ENCODE data around the gene CTDNEP1.
"Not testable (repeated sequence)": the region's sequence is repeated elsewhere in the genome, so short reads cannot be mapped to it uniquely, and the experiment has no call there.

CTDNEP1 gene

DNA sequence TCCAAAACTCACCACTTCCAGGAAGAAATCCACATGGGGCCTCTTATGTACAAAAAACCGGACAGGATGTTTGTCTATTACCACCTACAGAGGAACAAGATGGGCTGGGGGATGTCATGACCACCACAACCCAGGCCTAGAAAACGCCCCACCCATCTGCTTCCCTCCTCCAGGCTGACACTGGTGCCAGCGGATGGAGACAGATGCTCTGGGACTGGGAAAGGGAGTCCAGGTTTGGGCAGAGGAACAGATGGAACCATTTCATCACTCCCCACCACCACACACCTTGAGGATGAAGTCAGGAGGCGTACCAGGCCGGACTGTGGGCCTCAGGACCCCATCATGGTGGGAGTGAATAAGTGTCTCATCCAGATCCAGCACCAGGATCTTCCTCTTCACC is 4.8 kb downstream of the CTDNEP1 start:
- Histone ChIP-seq H3K9me3 (ENCODE audit: insufficient read depth, low read length) (no peaks in the 10 kb centered on the region), H4K20me1 (ENCODE audit: insufficient read depth, low read length) (peaks cover 8% of the 10 kb centered on the region), H3K36me3 (replicated peaks; ENCODE audit: low read depth, low read length) (peaks cover 5% of the 10 kb centered on the region), H3K4me1 (ENCODE audit: low read length) (peaks cover 14% of the 10 kb centered on the region), H2AFZ (ENCODE audit: low read depth, low read length) (no peak overlapping the region), H3K4me2 (ENCODE audit: low read length) (no peak overlapping the region), H3K9ac (ENCODE audit: low read length) (no peak overlapping the region), H3K27ac (ENCODE audit: low read length) (no peak overlapping the region), H3K27me3 (ENCODE audit: low read depth, low read length) (no peaks in the 10 kb centered on the region), H3K4me3 (ENCODE audit: low read length) (no peak overlapping the region), H3K79me2 (ENCODE audit: low read length) (peaks cover 61% of the 10 kb centered on the region)
- TF ChIP-seq, protein P1, sequence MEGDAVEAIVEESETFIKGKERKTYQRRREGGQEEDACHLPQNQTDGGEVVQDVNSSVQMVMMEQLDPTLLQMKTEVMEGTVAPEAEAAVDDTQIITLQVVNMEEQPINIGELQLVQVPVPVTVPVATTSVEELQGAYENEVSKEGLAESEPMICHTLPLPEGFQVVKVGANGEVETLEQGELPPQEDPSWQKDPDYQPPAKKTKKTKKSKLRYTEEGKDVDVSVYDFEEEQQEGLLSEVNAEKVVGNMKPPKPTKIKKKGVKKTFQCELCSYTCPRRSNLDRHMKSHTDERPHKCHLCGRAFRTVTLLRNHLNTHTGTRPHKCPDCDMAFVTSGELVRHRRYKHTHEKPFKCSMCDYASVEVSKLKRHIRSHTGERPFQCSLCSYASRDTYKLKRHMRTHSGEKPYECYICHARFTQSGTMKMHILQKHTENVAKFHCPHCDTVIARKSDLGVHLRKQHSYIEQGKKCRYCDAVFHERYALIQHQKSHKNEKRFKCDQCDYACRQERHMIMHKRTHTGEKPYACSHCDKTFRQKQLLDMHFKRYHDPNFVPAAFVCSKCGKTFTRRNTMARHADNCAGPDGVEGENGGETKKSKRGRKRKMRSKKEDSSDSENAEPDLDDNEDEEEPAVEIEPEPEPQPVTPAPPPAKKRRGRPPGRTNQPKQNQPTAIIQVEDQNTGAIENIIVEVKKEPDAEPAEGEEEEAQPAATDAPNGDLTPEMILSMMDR (IDR thresholded peaks at IDR 0.05; ENCODE audit: low read depth, low read length) = no peak

- not testable (repeated sequence) for H3K36me3 ChIP-seq (replicated peaks; ENCODE audit: low read depth, low read length); H2AFZ ChIP-seq (ENCODE audit: low read depth, low read length); H3K9ac ChIP-seq (ENCODE audit: low read length); H3K27me3 ChIP-seq (ENCODE audit: low read depth, low read length); H3K27ac ChIP-seq (ENCODE audit: low read length); H4K20me1 ChIP-seq (ENCODE audit: insufficient read depth, low read length); H3K4me2 ChIP-seq (ENCODE audit: low read length); H3K9me3 ChIP-seq (ENCODE audit: insufficient read depth, low read length); H3K4me3 ChIP-seq (ENCODE audit: low read length)
- Histone ChIP-seq H3K79me2 (ENCODE audit: low read length) (peaks cover 49% of the 10 kb centered on the region), H3K4me1 (ENCODE audit: low read length) (peaks cover 25% of the 10 kb centered on the region)
Observed at GRCh38 chr17:7243838-7244237, 7.7 kb downstream of the CTDNEP1 start.

DNA sequence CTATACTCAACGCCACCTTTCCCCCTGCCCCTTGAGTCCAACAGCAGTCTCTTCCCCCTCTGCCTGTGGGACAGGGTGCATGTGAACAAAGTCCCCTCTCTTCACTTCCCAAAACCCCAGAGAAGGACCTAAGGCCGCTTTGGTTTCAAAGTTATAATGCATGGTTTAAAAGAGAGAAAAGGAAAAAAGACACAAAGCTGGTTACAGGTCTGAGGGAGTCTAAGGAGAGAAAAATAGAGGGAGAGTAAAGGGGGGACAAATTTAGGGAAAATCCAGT is 8.1 kb downstream of the CTDNEP1 start:
- no peak for TF ChIP-seq EZH2phosphoT487 (IDR thresholded peaks at IDR 0.05; ENCODE audit: low read depth)
- TF ChIP-seq, protein P1 (IDR thresholded peaks at IDR 0.05; ENCODE audit: low read depth, low read length) = no peak
- Histone ChIP-seq H3K4me2 (ENCODE audit: low read length) (peak overlapping the region; percentile 96), H3K4me3 (ENCODE audit: low read length) (peak overlapping the region; percentile 94), H2AFZ (ENCODE audit: low read depth, low read length) (no peak overlapping the region), H3K27me3 (ENCODE audit: low read depth, low read length) (no peaks in the 10 kb centered on the region), H3K9ac (ENCODE audit: low read length) (peak overlapping the region; percentile 89; the same call in 1 of the 2 replicates), H3K9me3 (ENCODE audit: insufficient read depth, low read length) (no peaks in the 10 kb centered on the region), H3K79me2 (ENCODE audit: low read length) (peaks cover 49% of the 10 kb centered on the region), H3K4me1 (ENCODE audit: low read length) (peaks cover 23% of the 10 kb centered on the region), H3K36me3 (replicated peaks; ENCODE audit: low read depth, low read length) (peaks cover 2% of the 10 kb centered on the region), H3K27ac (ENCODE audit: low read length) (peak overlapping the region; percentile 86; the same call in 1 of the 2 replicates), H4K20me1 (ENCODE audit: insufficient read depth, low read length) (no peaks in the 10 kb centered on the region)

DNA sequence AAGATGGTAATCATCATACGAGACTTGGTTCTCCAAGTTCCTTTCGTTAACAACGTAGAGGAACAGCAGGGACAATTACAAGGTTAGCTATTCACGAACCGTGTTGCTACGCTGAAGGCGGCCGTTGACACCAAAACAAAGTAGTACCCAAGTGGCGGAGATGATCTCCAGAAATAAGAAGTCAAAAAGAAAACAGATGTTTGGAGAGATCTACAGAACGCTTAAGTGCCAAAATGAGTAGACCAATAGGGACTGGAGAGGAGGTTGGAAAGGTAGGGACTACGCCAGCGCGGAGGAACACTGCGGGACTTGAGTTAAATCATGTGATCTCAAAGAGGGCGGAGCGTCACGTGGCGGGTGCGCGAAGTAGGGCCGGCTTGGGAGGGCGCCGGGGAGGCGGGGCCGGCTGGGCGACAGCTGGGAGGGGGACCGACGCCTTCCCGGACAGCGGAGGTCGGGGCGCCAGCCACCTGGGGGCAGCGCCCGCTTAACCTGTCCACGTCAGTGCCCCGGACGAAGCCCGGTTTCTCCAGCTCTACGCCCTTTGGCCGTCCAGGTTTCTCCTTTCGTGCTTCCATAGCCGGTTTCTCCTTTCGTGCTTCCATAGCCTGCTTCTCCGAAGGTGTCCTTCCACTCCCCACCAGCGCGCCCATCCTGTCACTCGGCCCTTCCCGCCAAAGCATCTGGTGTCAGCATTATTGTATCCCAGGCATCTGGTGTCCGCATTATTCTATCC is 8.6 kb downstream of the CTDNEP1 start:
- Histone ChIP-seq H3K4me3 (ENCODE audit: low read length) (peak overlapping the region; percentile 94), H4K20me1 (ENCODE audit: insufficient read depth, low read length) (no peaks in the 10 kb centered on the region), H2AFZ (ENCODE audit: low read depth, low read length) (peak overlapping the region; percentile 93), H3K4me2 (ENCODE audit: low read length) (peak overlapping the region; percentile 96), H3K9ac (ENCODE audit: low read length) (peak overlapping the region; percentile 89), H3K9me3 (ENCODE audit: insufficient read depth, low read length) (no peaks in the 10 kb centered on the region), H3K27ac (ENCODE audit: low read length) (peak overlapping the region; percentile 86), H3K4me1 (ENCODE audit: low read length) (peaks cover 23% of the 10 kb centered on the region), H3K36me3 (replicated peaks; ENCODE audit: low read depth, low read length) (peaks cover 2% of the 10 kb centered on the region), H3K27me3 (ENCODE audit: low read depth, low read length) (no peaks in the 10 kb centered on the region), H3K79me2 (ENCODE audit: low read length) (peaks cover 47% of the 10 kb centered on the region)
- no peak for TF ChIP-seq EZH2phosphoT487 (IDR thresholded peaks at IDR 0.05; ENCODE audit: low read depth)
- TF ChIP-seq, protein P1 (IDR thresholded peaks at IDR 0.05; ENCODE audit: low read depth, low read length) = no peak

Data from OCI-LY3 (cell line).